Measurements from ENCODE around the gene AIRE. TPM values are rescaled to one million over a fixed set of nuclear protein-coding genes. Genes with fewer than 3 reads are reported as not detected.

AIRE gene
- total RNA-seq, 1 donor from 2014 or later, result not detected

DNA sequence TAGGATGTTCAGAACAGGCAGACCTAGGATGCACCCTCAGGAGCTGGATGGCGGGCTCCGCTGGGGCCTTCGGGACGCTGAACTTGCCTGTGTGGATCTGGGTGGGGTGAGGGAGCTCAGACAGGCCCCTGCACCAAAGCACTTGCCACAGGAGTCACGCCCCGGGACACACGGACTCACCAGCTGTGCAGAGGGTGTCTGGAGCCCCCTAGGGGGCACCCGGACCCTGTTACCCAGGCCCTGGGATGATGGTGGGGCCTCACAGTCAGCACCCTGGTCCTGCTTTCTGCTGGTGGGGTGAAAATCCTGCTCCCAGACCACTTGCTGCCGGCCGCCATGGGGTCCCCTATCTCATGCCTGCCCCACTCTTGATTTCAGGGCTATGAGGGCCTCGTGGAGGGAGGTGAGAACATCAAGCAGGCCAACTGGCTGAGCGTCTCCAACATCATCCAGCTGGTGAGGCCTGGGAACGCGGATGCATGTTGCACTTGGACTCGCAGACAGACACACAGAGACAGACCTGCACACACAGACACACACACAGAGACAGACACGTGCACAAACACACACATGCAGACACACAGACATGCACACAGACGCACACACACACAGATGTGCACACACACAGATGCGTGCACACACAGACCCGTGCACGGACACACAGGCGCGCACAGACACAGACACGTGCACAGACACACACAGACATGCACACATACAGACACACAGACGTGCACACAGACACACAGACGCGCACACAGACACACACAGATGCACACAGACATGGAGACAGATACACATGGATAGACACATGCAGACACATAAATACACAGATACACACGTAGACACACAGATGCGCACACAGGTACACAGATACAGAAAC is 25.2 kb downstream of the AIRE start:
- Mint-ChIP-seq H3K27ac (ENCODE audit: unreplicated experiment) (peak overlapping the region; percentile 7), H3K9me3 (ENCODE audit: unreplicated experiment) (peaks cover 2% of the 10 kb centered on the region), H3K27me3 (ENCODE audit: unreplicated experiment) (peaks cover 11% of the 10 kb centered on the region), H3K4me3 (ENCODE audit: unreplicated experiment) (no peak overlapping the region), H3K4me1 (ENCODE audit: low read depth, unreplicated experiment) (peaks cover 8% of the 10 kb centered on the region), H3K36me3 (ENCODE audit: unreplicated experiment) (no peaks in the 10 kb centered on the region)
- no peak for DNase-seq
- TF ChIP-seq, protein P1, sequence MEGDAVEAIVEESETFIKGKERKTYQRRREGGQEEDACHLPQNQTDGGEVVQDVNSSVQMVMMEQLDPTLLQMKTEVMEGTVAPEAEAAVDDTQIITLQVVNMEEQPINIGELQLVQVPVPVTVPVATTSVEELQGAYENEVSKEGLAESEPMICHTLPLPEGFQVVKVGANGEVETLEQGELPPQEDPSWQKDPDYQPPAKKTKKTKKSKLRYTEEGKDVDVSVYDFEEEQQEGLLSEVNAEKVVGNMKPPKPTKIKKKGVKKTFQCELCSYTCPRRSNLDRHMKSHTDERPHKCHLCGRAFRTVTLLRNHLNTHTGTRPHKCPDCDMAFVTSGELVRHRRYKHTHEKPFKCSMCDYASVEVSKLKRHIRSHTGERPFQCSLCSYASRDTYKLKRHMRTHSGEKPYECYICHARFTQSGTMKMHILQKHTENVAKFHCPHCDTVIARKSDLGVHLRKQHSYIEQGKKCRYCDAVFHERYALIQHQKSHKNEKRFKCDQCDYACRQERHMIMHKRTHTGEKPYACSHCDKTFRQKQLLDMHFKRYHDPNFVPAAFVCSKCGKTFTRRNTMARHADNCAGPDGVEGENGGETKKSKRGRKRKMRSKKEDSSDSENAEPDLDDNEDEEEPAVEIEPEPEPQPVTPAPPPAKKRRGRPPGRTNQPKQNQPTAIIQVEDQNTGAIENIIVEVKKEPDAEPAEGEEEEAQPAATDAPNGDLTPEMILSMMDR (IDR thresholded peaks at IDR 0.05; ENCODE audit: partially characterized antibody, unreplicated experiment), result no peak

DNA sequence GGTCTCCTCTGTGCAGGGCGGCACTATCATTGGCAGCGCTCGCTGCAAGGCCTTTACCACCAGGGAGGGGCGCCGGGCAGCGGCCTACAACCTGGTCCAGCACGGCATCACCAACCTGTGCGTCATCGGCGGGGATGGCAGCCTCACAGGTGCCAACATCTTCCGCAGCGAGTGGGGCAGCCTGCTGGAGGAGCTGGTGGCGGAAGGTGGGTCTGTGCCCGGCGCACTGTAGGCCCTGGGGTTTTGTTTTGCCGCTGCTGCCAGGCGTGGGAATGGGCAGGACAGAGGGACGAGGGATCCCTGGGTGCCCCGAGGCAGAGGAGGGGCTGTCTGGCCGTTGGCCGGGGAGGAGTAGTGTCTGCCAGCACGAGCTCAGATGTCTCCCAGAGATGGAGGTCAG is 26.4 kb downstream of the AIRE start:
- Mint-ChIP-seq H3K36me3 (ENCODE audit: unreplicated experiment) (no peaks in the 10 kb centered on the region), H3K4me1 (ENCODE audit: low read depth, unreplicated experiment) (peaks cover 8% of the 10 kb centered on the region), H3K27me3 (ENCODE audit: unreplicated experiment) (peaks cover 9% of the 10 kb centered on the region), H3K4me3 (ENCODE audit: unreplicated experiment) (no peak overlapping the region), H3K27ac (ENCODE audit: unreplicated experiment) (no peak overlapping the region), H3K9me3 (ENCODE audit: unreplicated experiment) (peaks cover 2% of the 10 kb centered on the region)
- TF ChIP-seq, protein P1 (IDR thresholded peaks at IDR 0.05; ENCODE audit: partially characterized antibody, unreplicated experiment), result no peak
- no peak for DNase-seq

DNA sequence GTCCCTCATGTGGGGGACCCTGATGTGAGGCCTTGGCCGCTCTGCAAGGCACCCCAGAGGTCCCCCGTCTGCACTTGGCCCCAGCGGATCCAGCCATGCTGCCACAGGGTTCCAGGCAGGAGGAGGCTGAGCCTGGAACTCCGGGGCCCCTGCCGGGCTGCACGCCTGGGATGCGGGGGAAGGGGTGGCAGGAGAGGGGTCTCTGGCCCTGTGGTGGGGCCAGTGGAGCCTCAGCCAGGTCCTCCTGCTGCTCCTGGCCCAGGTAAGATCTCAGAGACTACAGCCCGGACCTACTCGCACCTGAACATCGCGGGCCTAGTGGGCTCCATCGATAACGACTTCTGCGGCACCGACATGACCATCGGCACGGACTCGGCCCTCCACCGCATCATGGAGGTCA is 27.0 kb downstream of the AIRE start:
- no peaks in the 10 kb centered on the region for H3K36me3 Mint-ChIP-seq (ENCODE audit: unreplicated experiment)
- no peak overlapping the region for H3K27ac Mint-ChIP-seq (ENCODE audit: unreplicated experiment)
- no peak overlapping the region for H3K4me3 Mint-ChIP-seq (ENCODE audit: unreplicated experiment)
- DNase-seq, result no peak
- H3K9me3 Mint-ChIP-seq (ENCODE audit: unreplicated experiment), result peaks cover 2% of the 10 kb centered on the region
- TF ChIP-seq, protein P1 (IDR thresholded peaks at IDR 0.05; ENCODE audit: partially characterized antibody, unreplicated experiment), result no peak
- peaks cover 5% of the 10 kb centered on the region for H3K4me1 Mint-ChIP-seq (ENCODE audit: low read depth, unreplicated experiment)
- peaks cover 6% of the 10 kb centered on the region for H3K27me3 Mint-ChIP-seq (ENCODE audit: unreplicated experiment)

DNA sequence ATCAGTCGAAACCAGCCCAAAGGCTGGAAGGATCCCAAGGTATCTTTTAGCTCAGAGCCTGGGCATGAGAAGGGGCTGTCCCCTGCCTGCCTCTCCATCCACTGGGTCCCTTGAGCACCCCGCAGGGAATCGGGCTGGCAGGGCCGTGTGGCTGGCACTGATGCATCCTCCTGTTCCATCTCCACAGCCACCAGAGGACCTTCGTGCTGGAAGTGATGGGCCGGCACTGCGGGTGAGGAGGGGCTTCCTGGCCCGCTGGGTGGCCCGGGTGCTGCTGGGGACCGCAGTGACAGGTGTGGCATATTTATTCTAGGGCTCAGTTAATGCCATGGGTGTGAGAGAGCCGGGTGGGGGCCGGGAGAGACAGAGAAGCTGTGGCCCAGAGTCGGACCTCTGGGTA is 27.8 kb downstream of the AIRE start:
- no peaks in the 10 kb centered on the region for H3K36me3 Mint-ChIP-seq (ENCODE audit: unreplicated experiment)
- no peak for DNase-seq
- TF ChIP-seq, protein P1 (IDR thresholded peaks at IDR 0.05; ENCODE audit: partially characterized antibody, unreplicated experiment), result no peak
- H3K4me3 Mint-ChIP-seq (ENCODE audit: unreplicated experiment), result no peak overlapping the region
- peaks cover 2% of the 10 kb centered on the region for H3K9me3 Mint-ChIP-seq (ENCODE audit: unreplicated experiment)
- H3K27ac Mint-ChIP-seq (ENCODE audit: unreplicated experiment), result no peak overlapping the region
- H3K4me1 Mint-ChIP-seq (ENCODE audit: low read depth, unreplicated experiment), result peaks cover 3% of the 10 kb centered on the region
- peaks cover 4% of the 10 kb centered on the region for H3K27me3 Mint-ChIP-seq (ENCODE audit: unreplicated experiment)

GRCh38 chr21:44314128-44314527 is 28.5 kb downstream of the AIRE start:
- Mint-ChIP-seq H3K27ac (ENCODE audit: unreplicated experiment) (no peak overlapping the region), H3K4me1 (ENCODE audit: low read depth, unreplicated experiment) (no peaks in the 10 kb centered on the region), H3K36me3 (ENCODE audit: unreplicated experiment) (no peaks in the 10 kb centered on the region), H3K4me3 (ENCODE audit: unreplicated experiment) (no peak overlapping the region), H3K9me3 (ENCODE audit: unreplicated experiment) (peaks cover 2% of the 10 kb centered on the region), H3K27me3 (ENCODE audit: unreplicated experiment) (peaks cover 4% of the 10 kb centered on the region)
- TF ChIP-seq, protein P1 (IDR thresholded peaks at IDR 0.05; ENCODE audit: partially characterized antibody, unreplicated experiment), result no peak
- no peak for DNase-seq

Measured in glutamatergic neuron (in vitro differentiated cells).